Anterior cingulate cortex (tissue), 58 donors: ENCODE data around the gene AK9.
"Not testable (repeated sequence)": the region's sequence is repeated elsewhere in the genome, so short reads cannot be mapped to it uniquely, and the experiment has no call there.

Experiments used
- DNase-seq, 58 donors: peaks; one replicate each; lab custom pipeline; 2025; lab: John Stamatoyannopoulos, UW

Gene AK9

GRCh38 chr6:109701221-109701620, 10.2 kb upstream of the AK9 start:
- DNase-seq = no peak

DNA sequence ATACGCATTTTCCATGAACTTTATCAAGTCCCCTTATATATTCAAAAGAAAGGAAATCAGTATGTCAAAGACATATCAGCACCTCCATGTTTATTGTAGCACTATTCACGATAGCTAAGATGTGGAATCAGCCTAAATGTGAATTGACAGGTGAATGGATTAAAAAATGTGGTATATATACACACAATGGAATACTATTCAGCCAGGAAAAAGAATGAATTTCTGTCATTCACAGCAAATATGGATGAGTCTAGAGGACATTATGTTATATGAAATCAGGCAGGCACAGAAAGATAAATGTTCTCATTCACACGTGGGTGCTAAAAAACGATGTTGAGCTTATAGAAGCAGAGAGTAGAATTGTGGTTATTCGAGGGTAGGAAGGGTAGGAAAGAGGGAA, 5.4 kb upstream of the AK9 start:
- DNase-seq = no peak

- DNase-seq = no peak
These were observed 4.5 kb upstream of the AK9 start for GRCh38 chr6:109695468-109695867.

DNA sequence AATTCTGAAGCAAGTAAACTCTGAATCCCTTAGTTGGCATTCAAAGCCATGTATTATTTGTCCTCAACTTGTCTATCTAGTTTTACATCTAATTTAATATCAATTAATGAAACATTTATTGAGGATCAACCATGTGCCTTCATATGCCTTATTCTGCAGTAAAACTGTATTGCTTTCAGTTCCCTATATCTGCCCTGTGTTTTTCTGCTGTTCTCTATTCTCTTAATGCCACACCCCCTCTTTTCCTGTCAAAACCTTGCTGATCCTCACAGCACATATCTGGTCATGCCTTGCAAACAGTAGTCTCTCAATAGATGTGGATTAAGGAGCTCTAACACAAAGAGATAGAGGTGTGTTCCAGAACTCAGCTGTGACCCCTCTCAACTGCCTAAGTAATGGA, 2.1 kb upstream of the AK9 start:
- DNase-seq = no peak

- DNase-seq = peak in 40 of 58 donors; percentile 18 to 81 (median 48)
These were observed 647 bp downstream of the AK9 start for GRCh38 chr6:109690373-109690736.

- DNase-seq = peak in 5 of 58 donors; percentile 5 to 33 (median 12)
These were observed 3.7 kb downstream of the AK9 start for GRCh38 chr6:109687271-109687761.

GRCh38 chr6:109686566-109687265, 4.3 kb downstream of the AK9 start:
- peak in 1 of 58 donors; percentile 33 for DNase-seq

DNA sequence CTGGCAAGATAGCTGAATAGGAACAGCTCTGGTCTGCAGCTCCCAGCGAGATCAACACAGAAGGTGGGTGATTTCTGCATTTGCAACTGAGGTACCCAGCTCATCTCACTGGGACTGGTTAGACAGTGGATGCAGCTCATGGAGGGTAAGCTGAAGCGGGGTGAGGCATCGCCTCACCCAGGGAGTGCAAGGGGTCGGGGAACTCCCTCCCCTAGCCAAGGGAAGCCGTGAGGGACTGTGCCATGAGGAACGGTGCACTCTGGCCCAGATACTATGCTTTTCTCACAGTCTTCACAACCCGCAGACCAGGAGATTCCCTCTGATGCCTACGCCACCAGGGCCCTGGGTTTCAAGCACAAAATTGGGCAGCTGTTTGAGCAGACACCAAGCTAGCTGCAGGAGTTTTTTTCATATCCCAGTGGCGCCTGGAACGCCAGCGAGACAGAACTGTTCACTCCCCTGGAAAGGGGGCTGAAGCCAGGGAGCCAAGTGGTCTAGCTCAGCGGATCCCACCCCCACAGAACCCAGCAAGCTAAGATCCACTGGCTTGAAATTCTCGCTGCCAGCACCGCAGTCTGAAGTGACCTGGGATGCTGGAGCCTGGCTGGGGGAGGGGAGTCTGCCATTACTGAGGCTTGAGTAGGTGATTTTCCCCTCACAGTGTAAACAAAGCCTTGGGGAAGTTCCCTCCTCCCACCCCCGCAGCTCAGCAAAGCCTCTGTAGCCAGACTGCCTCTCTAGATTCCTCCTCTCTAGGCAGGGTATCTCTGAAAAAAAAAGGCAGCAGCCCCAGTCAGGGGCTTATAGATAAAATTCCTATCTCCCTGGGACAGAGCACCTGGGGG, 12.1 kb downstream of the AK9 start:
- not testable (repeated sequence) for DNase-seq

GRCh38 chr6:109678240-109678639, 12.8 kb downstream of the AK9 start:
- DNase-seq = no peak

DNA sequence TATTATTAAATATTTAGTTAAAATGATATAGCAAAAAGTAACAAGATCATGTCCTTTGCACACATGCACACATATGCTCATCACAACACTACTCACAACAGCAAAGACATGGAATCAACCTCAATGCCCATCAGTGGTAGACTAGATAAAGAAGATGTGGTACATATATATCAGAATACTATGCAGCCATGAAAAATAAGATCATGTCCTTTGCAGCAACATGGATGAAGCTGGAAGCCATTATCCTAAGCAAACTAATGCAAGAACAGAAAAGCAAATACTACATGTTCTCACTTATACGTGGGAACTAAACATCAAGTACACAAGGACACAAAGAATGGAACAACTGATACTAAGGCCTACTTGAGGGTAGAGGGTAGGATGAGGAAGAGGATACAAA, 14.3 kb downstream of the AK9 start:
- no peak for DNase-seq

DNA sequence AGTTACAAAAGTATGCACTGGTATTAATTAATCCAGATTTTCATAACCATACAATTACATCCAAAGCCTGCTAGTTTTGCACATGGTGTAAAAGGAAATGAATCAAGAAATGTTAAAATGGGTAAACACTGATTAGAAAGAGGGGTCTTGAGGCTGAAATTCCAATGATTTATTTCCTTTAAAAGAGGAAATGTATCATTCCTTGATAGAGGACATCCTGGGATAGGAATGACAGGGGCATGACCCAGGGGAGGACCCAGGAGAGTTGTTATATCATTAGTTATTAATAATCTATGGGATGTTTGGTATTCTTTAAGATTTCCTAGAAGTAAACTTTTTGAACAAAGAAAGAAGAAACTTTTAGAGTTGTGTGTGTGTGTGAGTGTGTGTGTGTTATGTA, 18.2 kb downstream of the AK9 start:
- DNase-seq = no peak

GRCh38 chr6:109672175-109672574, 18.8 kb downstream of the AK9 start:
- DNase-seq = no peak

DNA sequence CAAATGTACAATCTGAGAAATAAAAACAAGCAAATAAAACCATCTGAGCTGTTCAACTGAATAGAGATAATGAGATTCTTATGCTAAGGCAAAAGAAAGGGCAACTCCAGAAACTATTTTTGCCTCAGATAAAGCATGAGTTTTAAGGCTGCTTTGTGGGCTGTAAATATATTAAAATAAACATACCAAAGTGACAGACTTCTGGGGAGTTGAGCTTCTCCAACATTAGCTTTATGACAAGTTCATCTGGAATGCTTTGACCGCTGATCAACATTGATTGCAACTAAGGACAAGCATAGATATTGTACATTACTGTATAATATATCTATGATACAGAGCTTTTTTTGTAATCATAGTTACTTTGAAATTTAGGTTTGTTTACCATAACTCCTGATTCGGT, 19.3 kb downstream of the AK9 start:
- DNase-seq = no peak

DNA sequence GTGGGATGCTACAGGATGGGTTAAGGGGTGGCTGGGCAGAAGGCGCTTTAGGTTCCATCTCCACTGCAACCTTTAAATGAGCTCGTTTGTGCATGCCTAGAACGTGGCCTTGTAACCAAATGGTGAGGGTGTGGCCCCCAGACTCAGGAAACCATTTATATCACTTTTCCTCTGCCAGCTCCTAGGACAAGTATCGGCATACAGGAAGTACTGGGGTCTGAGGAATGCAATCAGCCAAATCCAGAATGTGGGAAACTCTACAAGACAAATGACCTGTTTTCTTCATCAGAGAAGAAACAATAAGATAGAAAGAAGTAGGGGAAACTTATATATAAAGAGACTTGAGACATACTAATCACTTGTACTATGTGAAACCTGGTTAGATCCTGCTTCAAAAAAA, 21.2 kb downstream of the AK9 start:
- DNase-seq = no peak

DNA sequence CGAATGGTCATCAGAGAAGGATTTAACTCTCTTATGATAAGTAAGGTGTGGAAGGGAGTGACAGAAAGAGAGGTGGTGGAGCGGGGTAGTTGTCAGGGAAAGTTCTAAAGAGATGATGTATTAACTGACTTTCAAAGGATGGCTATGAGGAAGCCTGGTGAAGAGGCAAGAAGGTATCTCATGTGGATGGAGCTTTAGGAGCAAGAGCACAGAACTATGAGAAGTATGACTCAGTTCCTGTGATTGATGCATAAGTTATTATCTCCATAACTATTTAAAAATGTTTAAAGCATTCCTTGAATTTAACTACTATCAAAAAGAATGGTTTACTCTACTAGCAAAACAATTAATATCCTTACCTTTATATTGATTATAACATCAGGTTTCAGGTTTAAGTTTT, 28.8 kb downstream of the AK9 start:
- no peak for DNase-seq

GRCh38 chr6:109660526-109661320, 30.3 kb downstream of the AK9 start:
- DNase-seq = no peak

- DNase-seq = no peak
These were observed 35.2 kb downstream of the AK9 start for GRCh38 chr6:109655761-109656262.

GRCh38 chr6:109653264-109653663, 37.7 kb downstream of the AK9 start:
- DNase-seq = no peak

DNA sequence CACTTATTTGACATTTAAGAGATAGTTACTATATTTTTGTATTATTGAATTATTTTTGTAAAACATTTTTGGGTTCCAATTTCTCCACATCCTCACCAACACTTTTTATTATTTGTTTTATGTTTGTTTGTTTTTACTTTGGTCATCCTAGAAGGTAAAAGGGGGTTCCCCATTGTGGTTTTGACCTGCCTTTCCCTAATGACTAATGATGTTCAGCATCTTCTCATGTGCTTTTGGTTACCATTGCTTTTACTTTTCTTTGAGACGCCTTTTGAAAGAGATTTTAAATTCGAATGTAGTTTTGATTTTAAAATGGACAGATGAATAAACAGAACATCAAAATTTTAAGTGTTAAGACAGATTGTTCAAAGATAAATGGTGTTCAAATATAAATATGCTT, 46.9 kb downstream of the AK9 start:
- no peak for DNase-seq

DNA sequence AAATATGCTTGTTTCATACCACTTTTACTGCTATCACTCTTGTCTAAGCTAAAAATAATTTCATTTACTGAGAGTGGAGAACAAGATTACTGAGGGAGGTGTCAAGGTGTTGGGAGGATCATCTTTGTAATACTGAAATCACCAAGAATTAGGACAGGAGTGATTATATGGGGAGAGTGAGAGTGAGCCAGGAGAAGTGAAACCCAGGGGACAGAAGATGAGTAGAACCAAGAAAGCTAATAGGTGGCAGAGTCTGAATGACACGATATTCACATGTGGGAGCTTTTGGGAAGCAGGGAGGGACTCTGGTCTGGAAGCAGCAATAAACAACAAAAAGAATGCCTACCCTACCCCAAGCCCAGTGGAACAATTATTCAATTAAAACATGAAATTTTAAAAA, 58.6 kb downstream of the AK9 start:
- DNase-seq = no peak

DNA sequence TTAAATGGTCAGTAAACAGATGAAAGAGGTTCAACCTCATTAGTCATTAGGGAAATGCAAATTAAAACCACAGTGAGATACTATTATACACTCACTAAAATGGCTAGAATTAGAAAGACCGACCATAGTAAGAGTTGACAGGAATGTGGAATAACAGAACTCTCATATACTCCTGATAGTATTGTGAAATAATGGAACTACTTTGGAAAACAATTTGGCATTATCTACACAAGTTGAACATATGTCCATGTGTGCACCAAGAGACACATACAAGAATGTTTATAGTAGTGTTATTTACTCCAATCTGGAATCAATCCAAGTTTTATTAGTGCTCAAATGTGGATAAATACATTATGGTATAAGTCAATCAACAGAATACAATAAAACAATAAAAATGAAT, 59.6 kb downstream of the AK9 start:
- DNase-seq = no peak
